Upper lobe of left lung (tissue), 4 donors: ENCODE results near the gene DUOX1.

Experiments used
- CTCF ChIP-seq, 6 experiments: fragments of 450-650 bp in 4 of 6; fragments of 200-600 bp in 2 of 6; sonication (generic) in 2 of 6; IDR thresholded peaks; one replicate each; pipeline ENCODE4 v1.5.1; 2016 to 2019; ENCODE audit warnings: antibody characterized with exemption in 6 of 6
- EP300 ChIP-seq, 4 donors: sonication (generic); formaldehyde crosslinking; IDR thresholded peaks; one replicate each; pipeline ENCODE4 v1.5.1; 2017; ENCODE audit warnings: antibody characterized with exemption in 4 of 4, control low read depth in 2 of 4
- POLR2A ChIP-seq, 4 donors: fragments of 450-650 bp; IDR thresholded peaks; one replicate each; pipeline ENCODE4 v1.5.1; 2016 to 2017; ENCODE audit warnings: antibody characterized with exemption in 4 of 4, mild to moderate bottlenecking in 2 of 4
- POLR2AphosphoS5 ChIP-seq, 2 donors: sonication (generic); formaldehyde crosslinking; IDR thresholded peaks; one replicate each; pipeline ENCODE4 v1.5.1; 2017; ENCODE audit warnings: antibody characterized with exemption in 2 of 2

GRCh38 chr15:45199136-45199810 is 69.5 kb downstream of the DUOX1 start:
- TF ChIP-seq POLR2A (IDR thresholded peaks at IDR 0.05) (no peak), POLR2AphosphoS5 (IDR thresholded peaks at IDR 0.05) (no peak), EP300 (IDR thresholded peaks at IDR 0.05) (no peak), CTCF (IDR thresholded peaks at IDR 0.05) (no peak)
